ENCODE data around the gene NR4A3. TPM values are rescaled to one million over a fixed set of nuclear protein-coding genes. Genes with fewer than 3 reads are reported as not detected.

NR4A3 gene
- total RNA-seq, 1 experiment from 2014 or later = 0.86 TPM

DNA sequence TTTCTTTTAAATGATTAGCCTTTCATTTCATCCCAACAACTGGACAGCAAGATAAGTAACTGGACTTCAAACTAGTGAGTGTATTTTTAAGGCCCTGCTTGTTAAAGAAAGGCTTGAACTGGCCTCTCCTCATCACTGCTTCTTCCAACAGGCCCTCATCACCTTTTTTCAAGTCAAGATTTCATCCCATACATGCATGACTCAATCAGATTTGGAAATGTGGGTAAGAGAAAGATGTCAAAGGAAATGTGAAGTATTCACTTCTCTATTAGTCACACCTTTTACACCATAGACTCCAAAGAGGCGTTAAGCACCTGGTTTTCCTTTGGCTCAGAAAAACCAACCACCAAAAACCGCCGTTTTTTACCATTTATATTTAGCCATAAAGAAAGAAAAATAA lies 4.9 kb downstream of the NR4A3 start (continued):
- TF ChIP-seq ELF1 (IDR thresholded peaks at IDR 0.05; ENCODE audit: borderline replicate concordance, low read depth) = no peak
- TF ChIP-seq SRF (IDR thresholded peaks at IDR 0.05; ENCODE audit: low read depth) = no peak
- TF ChIP-seq, protein P1, sequence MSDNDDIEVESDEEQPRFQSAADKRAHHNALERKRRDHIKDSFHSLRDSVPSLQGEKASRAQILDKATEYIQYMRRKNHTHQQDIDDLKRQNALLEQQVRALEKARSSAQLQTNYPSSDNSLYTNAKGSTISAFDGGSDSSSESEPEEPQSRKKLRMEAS (IDR thresholded peaks at IDR 0.05) = no peak

DNA sequence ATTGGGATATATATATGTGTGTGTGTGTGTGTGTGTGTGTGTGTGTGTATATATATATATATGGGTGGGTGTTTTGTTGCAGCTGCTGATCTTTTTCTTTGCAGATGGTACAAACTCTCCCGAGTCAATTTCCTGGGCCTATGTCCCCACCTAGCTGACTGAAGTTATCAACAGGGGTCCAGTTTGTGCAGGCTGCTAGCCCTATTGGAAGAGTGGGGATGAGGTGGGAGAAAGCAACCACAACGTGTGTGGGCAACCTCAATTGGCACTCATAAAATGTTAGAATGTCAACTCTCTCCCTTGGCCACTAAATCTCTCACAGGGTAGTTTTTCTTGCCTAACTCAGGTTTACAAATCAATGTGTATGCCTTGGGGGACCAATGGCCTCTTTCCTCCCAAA lies 5.6 kb downstream of the NR4A3 start:
- ATAC-seq = no peak

DNA sequence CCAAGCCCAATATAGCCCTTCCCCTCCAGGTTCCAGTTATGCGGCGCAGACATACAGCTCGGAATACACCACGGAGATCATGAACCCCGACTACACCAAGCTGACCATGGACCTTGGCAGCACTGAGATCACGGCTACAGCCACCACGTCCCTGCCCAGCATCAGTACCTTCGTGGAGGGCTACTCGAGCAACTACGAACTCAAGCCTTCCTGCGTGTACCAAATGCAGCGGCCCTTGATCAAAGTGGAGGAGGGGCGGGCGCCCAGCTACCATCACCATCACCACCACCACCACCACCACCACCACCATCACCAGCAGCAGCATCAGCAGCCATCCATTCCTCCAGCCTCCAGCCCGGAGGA lies 6.3 kb downstream of the NR4A3 start:
- no peaks in the 10 kb centered on the region for H3K79me2 ChIP-seq (ENCODE audit: insufficient read depth, low read length)
- ChIA-PET CTCF (no interaction called here), POLR2A (no interaction called here), RAD21 (ENCODE audit: low non-redundant PET in 1 of 2, low total read pairs in 2 of 2, uncharacterized antibody in 2 of 2, unreplicated experiment in 2 of 2) (no interaction called here)
- intact Hi-C loops (cut with micrococcal nuclease) = loop anchor here (10.0 kb wide), 1 partner anchor 137 kb away; no protein-coding TSS in a partner anchor
- no peaks in the 10 kb centered on the region for H3K36me3 ChIP-seq (ENCODE audit: control insufficient read depth in 1 of 2, insufficient read depth in 2 of 2, low read length in 2 of 2)
- BruUV-seq (replicated peaks) = no TSS peak
- no peaks in the 10 kb centered on the region for H3K9me3 ChIP-seq (ENCODE audit: control insufficient read depth in 1 of 2, insufficient read depth in 1 of 2, low read depth in 1 of 2, low read length in 2 of 2)
- no peak for ATAC-seq
- H3K9me2 ChIP-seq (ENCODE audit: insufficient read depth) = no peaks in the 10 kb centered on the region
- H4K20me1 ChIP-seq (ENCODE audit: insufficient read depth) = no peaks in the 10 kb centered on the region
- no peak overlapping the region for H3K4me3 ChIP-seq (replicated peaks in 1 of 2; ENCODE audit: low read depth in 1 of 2, low read length in 2 of 2)
- peaks cover 4 to 8% of the 10 kb centered on the region in 2 experiments; a peak in 3 of 4 replicates for H3K4me1 ChIP-seq (ENCODE audit: control insufficient read depth in 1 of 2, insufficient read depth in 2 of 2, low read length in 2 of 2)
- H3K27ac ChIP-seq (ENCODE audit: low read depth, low read length) = no peak overlapping the region
- H2AFZ ChIP-seq (ENCODE audit: low read depth, low read length, poor library complexity, severe bottlenecking) = no peak overlapping the region
- no peak overlapping the region for H3K9ac ChIP-seq (ENCODE audit: low read length)
- TF ChIP-seq, protein P2, sequence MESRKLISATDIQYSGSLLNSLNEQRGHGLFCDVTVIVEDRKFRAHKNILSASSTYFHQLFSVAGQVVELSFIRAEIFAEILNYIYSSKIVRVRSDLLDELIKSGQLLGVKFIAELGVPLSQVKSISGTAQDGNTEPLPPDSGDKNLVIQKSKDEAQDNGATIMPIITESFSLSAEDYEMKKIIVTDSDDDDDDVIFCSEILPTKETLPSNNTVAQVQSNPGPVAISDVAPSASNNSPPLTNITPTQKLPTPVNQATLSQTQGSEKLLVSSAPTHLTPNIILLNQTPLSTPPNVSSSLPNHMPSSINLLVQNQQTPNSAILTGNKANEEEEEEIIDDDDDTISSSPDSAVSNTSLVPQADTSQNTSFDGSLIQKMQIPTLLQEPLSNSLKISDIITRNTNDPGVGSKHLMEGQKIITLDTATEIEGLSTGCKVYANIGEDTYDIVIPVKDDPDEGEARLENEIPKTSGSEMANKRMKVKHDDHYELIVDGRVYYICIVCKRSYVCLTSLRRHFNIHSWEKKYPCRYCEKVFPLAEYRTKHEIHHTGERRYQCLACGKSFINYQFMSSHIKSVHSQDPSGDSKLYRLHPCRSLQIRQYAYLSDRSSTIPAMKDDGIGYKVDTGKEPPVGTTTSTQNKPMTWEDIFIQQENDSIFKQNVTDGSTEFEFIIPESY (IDR thresholded peaks at IDR 0.05; ENCODE audit: extremely low read depth, insufficient replicate concordance, low read length) = no peak
- TF ChIP-seq YY1 (IDR thresholded peaks at IDR 0.05; ENCODE audit: extremely low read depth, insufficient replicate concordance, low read depth, low read length) = no peak
- TF ChIP-seq POLR2AphosphoS5 (IDR thresholded peaks at IDR 0.05; ENCODE audit: low read depth, low read length) = no peak
- H3K27me3 ChIP-seq (ENCODE audit: insufficient read depth, low read length) = no peaks in the 10 kb centered on the region
- DNase-seq (ENCODE audit: low read depth, low spot score) = no peak
- H3K4me2 ChIP-seq (ENCODE audit: low read length) = no peak overlapping the region

More for the DNA sequence above, 5.6 kb downstream of the NR4A3 start:
- no peaks in the 10 kb centered on the region for H3K27me3 ChIP-seq (ENCODE audit: insufficient read depth, low read length)
- CTCF ChIA-PET = no interaction called here
- H3K9me3 ChIP-seq (ENCODE audit: control insufficient read depth in 1 of 2, insufficient read depth in 1 of 2, low read depth in 1 of 2, low read length in 2 of 2) = no peaks in the 10 kb centered on the region
- peaks cover 4 to 16% of the 10 kb centered on the region in 2 experiments; a peak in 3 of 4 replicates for H3K4me1 ChIP-seq (ENCODE audit: control insufficient read depth in 1 of 2, insufficient read depth in 2 of 2, low read length in 2 of 2)
- H4K20me1 ChIP-seq (ENCODE audit: insufficient read depth) = no peaks in the 10 kb centered on the region
- RAD21 ChIA-PET (ENCODE audit: low non-redundant PET in 1 of 2, low total read pairs in 2 of 2, uncharacterized antibody in 2 of 2, unreplicated experiment in 2 of 2) = no interaction called here
- POLR2A ChIA-PET = interaction anchor here (0.5 kb wide), 1 partner anchor 10 kb away, joined by 4 read pairs; no protein-coding TSS in a partner anchor
- H3K79me2 ChIP-seq (ENCODE audit: insufficient read depth, low read length) = no peaks in the 10 kb centered on the region
- DNase-seq (ENCODE audit: low read depth, low spot score) = no peak
- H2AFZ ChIP-seq (ENCODE audit: low read depth, low read length, poor library complexity, severe bottlenecking) = no peak overlapping the region
- intact Hi-C loops (cut with micrococcal nuclease) = loop anchor here (10.0 kb wide), 1 partner anchor 138 kb away; no protein-coding TSS in a partner anchor
- H3K9ac ChIP-seq (ENCODE audit: low read length) = no peak overlapping the region
- H3K4me2 ChIP-seq (ENCODE audit: low read length) = no peak overlapping the region
- no peak for TF ChIP-seq YY1 (IDR thresholded peaks at IDR 0.05; ENCODE audit: extremely low read depth, insufficient replicate concordance, low read depth, low read length)
- no TSS peak for BruUV-seq (replicated peaks)
- H3K4me3 ChIP-seq (replicated peaks in 1 of 2; ENCODE audit: low read depth in 1 of 2, low read length in 2 of 2) = no peak overlapping the region
- no peaks in the 10 kb centered on the region for H3K36me3 ChIP-seq (ENCODE audit: control insufficient read depth in 1 of 2, insufficient read depth in 2 of 2, low read length in 2 of 2)
- H3K9me2 ChIP-seq (ENCODE audit: insufficient read depth) = no peaks in the 10 kb centered on the region
- H3K27ac ChIP-seq (ENCODE audit: low read depth, low read length) = no peak overlapping the region

All from HCT116 (cell line).